ENCODE results near the gene ROPN1L.

The ROPN1L gene

DNA sequence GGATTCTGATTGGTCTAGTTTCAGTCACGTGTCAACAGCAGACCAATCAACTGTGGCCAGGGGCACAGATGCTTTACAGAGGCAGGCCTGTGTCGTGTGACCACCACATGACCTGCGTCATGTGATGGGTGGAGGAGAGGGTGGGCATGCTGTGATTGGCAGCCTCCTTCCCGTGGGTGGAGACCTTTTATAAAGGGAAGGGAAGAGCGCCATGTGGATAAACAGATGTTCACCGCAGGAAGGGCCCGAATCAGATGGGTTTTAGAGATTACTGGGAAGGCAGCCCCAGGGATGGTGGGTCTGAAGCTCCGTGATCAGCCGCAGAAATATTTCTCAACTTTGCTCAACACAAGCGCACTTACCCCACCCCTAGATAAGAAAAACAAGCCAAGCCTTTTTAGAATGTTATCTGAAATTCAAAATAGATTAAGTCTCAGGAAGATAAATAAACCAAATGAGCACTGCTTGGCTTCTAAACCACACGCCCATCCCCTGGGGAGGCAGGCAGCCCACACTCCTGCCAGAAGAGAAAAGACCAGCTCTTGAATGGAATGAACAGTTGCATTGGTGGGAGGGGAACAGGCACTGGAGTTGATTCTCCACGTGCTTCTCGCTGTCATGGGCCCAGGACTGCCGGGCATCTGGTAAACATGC lies 43.6 kb downstream of the ROPN1L start:
- Histone ChIP-seq H3K27me3 (ENCODE audit: insufficient read depth, low read length, poor library complexity) (no peaks in the 10 kb centered on the region), H3K79me1 (ENCODE audit: low read length) (no peaks in the 10 kb centered on the region), H3K23ac (ENCODE audit: low read length) (no peak overlapping the region), H3K4me2 (ENCODE audit: low read length) (no peak overlapping the region), H2AK5ac (ENCODE audit: low read length) (no peak overlapping the region), H2BK120ac (ENCODE audit: low read depth, low read length) (no peak overlapping the region), H4K5ac (ENCODE audit: low read length) (no peak overlapping the region), H3K4ac (ENCODE audit: low read depth, low read length) (no peak overlapping the region), H3K79me2 (ENCODE audit: control insufficient read depth, insufficient read depth, low read length) (no peaks in the 10 kb centered on the region), H4K8ac (ENCODE audit: low read depth, low read length) (no peak overlapping the region), H3K36me3 (ENCODE audit: control insufficient read depth, insufficient read depth, low read length) (no peaks in the 10 kb centered on the region), H3K56ac (ENCODE audit: low read length) (no peak overlapping the region), H3K4me1 (ENCODE audit: control insufficient read depth, low read depth, low read length) (peaks cover 6% of the 10 kb centered on the region), H2BK5ac (ENCODE audit: low read length) (no peak overlapping the region), H3K27ac (ENCODE audit: low read depth, low read length) (peak overlapping the region; percentile 15), H3K4me3 (ENCODE audit: low read length) (no peak overlapping the region), H2BK15ac (replicated peaks; ENCODE audit: low read depth) (no peak overlapping the region), H3K9ac (ENCODE audit: low read length) (no peak overlapping the region), H3K18ac (ENCODE audit: low read length) (peak overlapping the region; percentile 46)
- peak; percentile 97 for DNase-seq
- no CpG with 5 or more reads among the region's 14 CpGs for WGBS (ENCODE audit: extremely low coverage, insufficient coverage, low lambda C conversion rate)

DNA sequence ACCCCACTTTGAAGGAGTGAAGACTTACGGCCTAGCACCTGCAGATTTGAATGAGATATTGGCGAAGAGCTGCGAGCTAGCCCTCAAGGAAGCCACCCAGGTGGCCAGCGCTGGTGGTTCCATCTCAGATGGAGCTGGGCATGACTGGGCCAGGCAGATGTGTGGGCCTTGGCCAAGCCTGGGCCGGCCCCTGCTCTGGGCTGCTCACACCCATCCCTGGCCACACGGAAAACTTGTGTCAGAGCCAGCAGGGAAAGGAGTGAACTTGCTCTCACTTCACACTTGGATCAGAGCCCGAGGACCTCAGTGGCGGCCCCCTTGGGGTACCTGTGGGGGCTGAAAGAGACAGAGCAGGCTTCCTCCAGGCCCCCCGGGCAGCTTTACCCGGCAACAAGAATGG lies 44.2 kb downstream of the ROPN1L start:
- DNase-seq = no peak
- no CpG with 5 or more reads among the region's 10 CpGs for WGBS (ENCODE audit: extremely low coverage, insufficient coverage, low lambda C conversion rate)
- H2AK5ac ChIP-seq (ENCODE audit: low read length) = no peak overlapping the region
- no peaks in the 10 kb centered on the region for H3K36me3 ChIP-seq (ENCODE audit: control insufficient read depth, insufficient read depth, low read length)
- H2BK15ac ChIP-seq (replicated peaks; ENCODE audit: low read depth) = no peak overlapping the region
- no peaks in the 10 kb centered on the region for H3K79me2 ChIP-seq (ENCODE audit: control insufficient read depth, insufficient read depth, low read length)
- H3K4ac ChIP-seq (ENCODE audit: low read depth, low read length) = no peak overlapping the region
- peaks cover 6% of the 10 kb centered on the region for H3K4me1 ChIP-seq (ENCODE audit: control insufficient read depth, low read depth, low read length)
- H3K27ac ChIP-seq (ENCODE audit: low read depth, low read length) = no peak overlapping the region
- no peak overlapping the region for H3K23ac ChIP-seq (ENCODE audit: low read length)
- H3K9ac ChIP-seq (ENCODE audit: low read length) = no peak overlapping the region
- H3K4me3 ChIP-seq (ENCODE audit: low read length) = no peak overlapping the region
- H3K27me3 ChIP-seq (ENCODE audit: insufficient read depth, low read length, poor library complexity) = no peaks in the 10 kb centered on the region
- H3K56ac ChIP-seq (ENCODE audit: low read length) = no peak overlapping the region
- no peak overlapping the region for H4K8ac ChIP-seq (ENCODE audit: low read depth, low read length)
- no peak overlapping the region for H2BK120ac ChIP-seq (ENCODE audit: low read depth, low read length)
- peak overlapping the region; percentile 30 for H2BK5ac ChIP-seq (ENCODE audit: low read length)
- H4K5ac ChIP-seq (ENCODE audit: low read length) = no peak overlapping the region
- no peak overlapping the region for H3K4me2 ChIP-seq (ENCODE audit: low read length)
- H3K79me1 ChIP-seq (ENCODE audit: low read length) = no peaks in the 10 kb centered on the region
- H3K18ac ChIP-seq (ENCODE audit: low read length) = peak overlapping the region; percentile 46

DNA sequence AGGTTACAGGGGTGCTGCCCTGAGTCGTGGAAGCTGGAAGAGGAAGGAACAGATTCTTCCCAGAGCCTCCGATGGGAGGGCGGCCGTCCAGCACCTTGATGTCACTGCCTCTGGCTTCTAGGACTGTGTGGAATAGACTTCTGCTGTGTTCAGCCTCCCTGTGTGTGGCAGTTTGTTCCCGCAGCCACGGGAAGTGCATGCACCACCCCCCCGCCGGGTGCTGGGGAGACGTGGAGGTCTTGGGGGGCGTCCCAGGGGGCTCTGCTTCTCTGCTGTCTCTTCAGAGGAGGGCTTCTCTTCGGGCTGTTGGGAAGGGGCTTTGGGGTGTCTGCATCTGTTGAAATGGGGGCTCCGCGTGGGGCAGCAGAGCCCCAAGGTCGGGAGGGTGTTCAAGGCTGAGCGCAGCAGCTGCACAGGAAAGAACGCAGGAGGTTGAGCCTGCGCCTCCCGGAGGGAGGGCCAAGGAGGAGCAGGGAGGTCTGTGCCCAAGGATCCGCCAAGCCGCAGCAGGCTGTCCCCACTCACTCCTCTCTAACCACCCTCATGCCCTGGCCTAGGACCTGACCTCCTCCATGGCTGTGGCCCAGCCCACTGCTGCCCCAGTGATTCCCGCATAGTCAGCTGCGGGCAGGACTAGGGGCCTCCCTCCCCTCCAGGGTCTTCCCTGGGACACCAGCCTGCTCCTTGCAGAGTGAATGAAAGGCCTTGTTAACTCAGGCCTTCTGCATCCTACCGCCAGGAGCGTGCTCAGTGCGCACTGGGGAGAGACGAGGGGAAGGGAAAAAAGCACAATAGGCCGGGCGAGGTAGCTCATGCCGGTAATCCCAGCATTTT lies 45.0 kb downstream of the ROPN1L start:
- DNase-seq = no peak
- no peak overlapping the region for H3K27ac ChIP-seq (ENCODE audit: low read depth, low read length)
- H3K27me3 ChIP-seq (ENCODE audit: insufficient read depth, low read length, poor library complexity) = no peaks in the 10 kb centered on the region
- H3K36me3 ChIP-seq (ENCODE audit: control insufficient read depth, insufficient read depth, low read length) = no peaks in the 10 kb centered on the region
- no peak overlapping the region for H2BK120ac ChIP-seq (ENCODE audit: low read depth, low read length)
- no peaks in the 10 kb centered on the region for H3K79me1 ChIP-seq (ENCODE audit: low read length)
- H4K8ac ChIP-seq (ENCODE audit: low read depth, low read length) = no peak overlapping the region
- H3K9ac ChIP-seq (ENCODE audit: low read length) = no peak overlapping the region
- H3K79me2 ChIP-seq (ENCODE audit: control insufficient read depth, insufficient read depth, low read length) = no peaks in the 10 kb centered on the region
- H3K4me2 ChIP-seq (ENCODE audit: low read length) = no peak overlapping the region
- H2AK5ac ChIP-seq (ENCODE audit: low read length) = no peak overlapping the region
- WGBS (ENCODE audit: extremely low coverage, insufficient coverage, low lambda C conversion rate) = no CpG with 5 or more reads among the region's 29 CpGs
- no peak overlapping the region for H2BK5ac ChIP-seq (ENCODE audit: low read length)
- peaks cover 6% of the 10 kb centered on the region for H3K4me1 ChIP-seq (ENCODE audit: control insufficient read depth, low read depth, low read length)
- H3K4me3 ChIP-seq (ENCODE audit: low read length) = no peak overlapping the region
- no peak overlapping the region for H4K5ac ChIP-seq (ENCODE audit: low read length)
- peak overlapping the region; percentile 60 for H3K56ac ChIP-seq (ENCODE audit: low read length)
- H3K4ac ChIP-seq (ENCODE audit: low read depth, low read length) = no peak overlapping the region
- H2BK15ac ChIP-seq (replicated peaks; ENCODE audit: low read depth) = no peak overlapping the region
- no peak overlapping the region for H3K18ac ChIP-seq (ENCODE audit: low read length)
- H3K23ac ChIP-seq (ENCODE audit: low read length) = peak overlapping the region; percentile 80

DNA sequence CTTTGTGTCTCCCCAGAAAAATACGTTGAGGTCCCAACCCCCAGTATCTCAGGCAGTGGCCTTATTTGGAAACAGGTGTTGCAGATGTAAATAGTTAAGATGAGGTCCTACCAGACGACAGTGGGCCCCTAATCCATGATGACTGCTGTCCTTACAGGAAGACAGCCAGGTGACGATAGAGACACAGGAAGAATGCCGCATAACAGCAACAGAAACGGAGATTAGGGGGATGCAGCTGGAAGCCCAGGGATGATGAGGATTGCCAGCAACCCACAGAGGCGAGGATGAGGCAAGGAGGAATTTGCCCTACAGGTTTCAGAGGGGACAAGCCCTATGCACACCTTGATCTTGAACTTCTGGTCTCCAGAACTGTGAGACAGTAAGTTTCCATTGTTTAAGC lies 46.5 kb downstream of the ROPN1L start:
- H3K56ac ChIP-seq (ENCODE audit: low read length) = no peak overlapping the region
- H3K79me2 ChIP-seq (ENCODE audit: control insufficient read depth, insufficient read depth, low read length) = no peaks in the 10 kb centered on the region
- DNase-seq = peak; percentile 53
- peaks cover 6% of the 10 kb centered on the region for H3K4me1 ChIP-seq (ENCODE audit: control insufficient read depth, low read depth, low read length)
- WGBS (ENCODE audit: extremely low coverage, insufficient coverage, low lambda C conversion rate) = no CpG with 5 or more reads among the region's 6 CpGs
- no peak overlapping the region for H3K4ac ChIP-seq (ENCODE audit: low read depth, low read length)
- no peaks in the 10 kb centered on the region for H3K36me3 ChIP-seq (ENCODE audit: control insufficient read depth, insufficient read depth, low read length)
- no peak overlapping the region for H3K27ac ChIP-seq (ENCODE audit: low read depth, low read length)
- H3K4me3 ChIP-seq (ENCODE audit: low read length) = no peak overlapping the region
- H4K5ac ChIP-seq (ENCODE audit: low read length) = no peak overlapping the region
- H3K23ac ChIP-seq (ENCODE audit: low read length) = no peak overlapping the region
- H2AK5ac ChIP-seq (ENCODE audit: low read length) = no peak overlapping the region
- no peak overlapping the region for H3K9ac ChIP-seq (ENCODE audit: low read length)
- no peak overlapping the region for H4K8ac ChIP-seq (ENCODE audit: low read depth, low read length)
- H3K79me1 ChIP-seq (ENCODE audit: low read length) = no peaks in the 10 kb centered on the region
- H2BK120ac ChIP-seq (ENCODE audit: low read depth, low read length) = no peak overlapping the region
- no peak overlapping the region for H3K18ac ChIP-seq (ENCODE audit: low read length)
- H2BK15ac ChIP-seq (replicated peaks; ENCODE audit: low read depth) = no peak overlapping the region
- H3K27me3 ChIP-seq (ENCODE audit: insufficient read depth, low read length, poor library complexity) = no peaks in the 10 kb centered on the region
- H3K4me2 ChIP-seq (ENCODE audit: low read length) = no peak overlapping the region
- no peak overlapping the region for H2BK5ac ChIP-seq (ENCODE audit: low read length)

DNA sequence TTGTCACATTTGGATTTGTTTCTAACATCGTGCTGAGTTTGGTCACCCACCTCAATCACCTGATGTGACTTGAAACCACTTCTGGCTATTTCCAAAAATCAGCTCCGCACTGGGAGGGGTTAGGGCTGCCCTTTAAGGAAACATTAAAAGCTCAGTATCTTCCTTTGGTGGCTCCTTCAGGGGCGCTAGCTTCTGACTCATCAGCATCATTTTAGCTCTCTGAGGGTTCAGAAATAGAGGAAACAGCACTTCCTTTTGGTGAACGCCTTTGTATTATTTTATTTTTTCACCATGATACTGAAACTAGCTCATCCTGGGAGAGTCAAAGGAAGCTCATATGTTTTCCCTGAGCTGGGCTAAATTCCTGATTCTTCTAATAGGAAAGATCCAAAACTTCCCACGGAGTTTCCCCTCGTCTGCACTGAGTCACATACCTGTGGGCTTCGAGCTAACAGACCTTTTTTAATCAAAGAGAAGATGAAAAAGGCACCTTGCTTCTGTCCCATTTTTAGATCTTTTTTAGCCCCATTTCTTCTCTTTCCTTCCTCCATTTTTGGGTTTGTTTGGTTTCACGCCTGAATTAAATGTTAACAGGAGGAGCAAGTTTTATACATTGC lies 48.2 kb downstream of the ROPN1L start:
- no peaks in the 10 kb centered on the region for H3K79me2 ChIP-seq (ENCODE audit: control insufficient read depth, insufficient read depth, low read length)
- no peak overlapping the region for H2BK5ac ChIP-seq (ENCODE audit: low read length)
- no peak overlapping the region for H4K5ac ChIP-seq (ENCODE audit: low read length)
- H3K79me1 ChIP-seq (ENCODE audit: low read length) = no peaks in the 10 kb centered on the region
- no peaks in the 10 kb centered on the region for H3K27me3 ChIP-seq (ENCODE audit: insufficient read depth, low read length, poor library complexity)
- DNase-seq = no peak
- no CpG with 5 or more reads among the region's 8 CpGs for WGBS (ENCODE audit: extremely low coverage, insufficient coverage, low lambda C conversion rate)
- no peak overlapping the region for H2BK120ac ChIP-seq (ENCODE audit: low read depth, low read length)
- H3K56ac ChIP-seq (ENCODE audit: low read length) = no peak overlapping the region
- no peak overlapping the region for H3K4ac ChIP-seq (ENCODE audit: low read depth, low read length)
- no peak overlapping the region for H3K23ac ChIP-seq (ENCODE audit: low read length)
- H3K4me1 ChIP-seq (ENCODE audit: control insufficient read depth, low read depth, low read length) = peaks cover 2% of the 10 kb centered on the region
- no peak overlapping the region for H3K18ac ChIP-seq (ENCODE audit: low read length)
- no peak overlapping the region for H3K27ac ChIP-seq (ENCODE audit: low read depth, low read length)
- H4K8ac ChIP-seq (ENCODE audit: low read depth, low read length) = no peak overlapping the region
- no peak overlapping the region for H2BK15ac ChIP-seq (replicated peaks; ENCODE audit: low read depth)
- no peak overlapping the region for H3K4me3 ChIP-seq (ENCODE audit: low read length)
- no peak overlapping the region for H3K9ac ChIP-seq (ENCODE audit: low read length)
- no peak overlapping the region for H2AK5ac ChIP-seq (ENCODE audit: low read length)
- H3K4me2 ChIP-seq (ENCODE audit: low read length) = no peak overlapping the region
- H3K36me3 ChIP-seq (ENCODE audit: control insufficient read depth, insufficient read depth, low read length) = no peaks in the 10 kb centered on the region

Data from mesendoderm (in vitro differentiated cells).